ENCODE results near the gene ARID1B. TPM values are rescaled to one million over a fixed set of nuclear protein-coding genes. Genes with fewer than 3 reads are reported as not detected.
A peak's percentile ranks its signal among the peaks of the same experiment; 100 is the strongest.

The ARID1B gene
- total and polyA plus RNA-seq, 2 of the 13 experiments (the other 11 are each of a cell fraction or from before 2014, with no cell fraction given), result 20.1 to 32.6 TPM

DNA sequence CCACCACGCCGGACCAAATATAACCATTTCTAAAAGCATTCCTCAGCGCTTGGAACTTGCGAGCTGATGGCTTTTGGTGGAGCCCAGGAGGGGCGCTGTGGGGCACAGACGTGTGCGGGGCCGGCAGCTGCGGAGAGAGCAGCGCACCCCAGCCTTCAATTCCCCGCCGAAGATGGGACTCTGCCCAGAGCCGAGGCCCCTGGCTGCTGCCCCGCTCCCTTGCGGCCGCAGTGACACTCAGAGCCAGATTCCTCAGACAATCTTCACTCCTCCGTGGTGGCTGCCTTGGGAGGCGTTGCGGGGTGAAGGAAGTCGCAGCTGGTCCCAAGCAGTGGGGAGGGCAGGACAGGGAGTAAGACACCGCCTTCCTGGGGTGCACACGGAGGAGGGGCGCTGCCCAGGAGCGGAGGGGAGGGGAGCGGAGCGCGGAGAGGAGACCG lies 458.4 kb downstream of the ARID1B start (continued):
- TF ChIP-seq, protein P1, sequence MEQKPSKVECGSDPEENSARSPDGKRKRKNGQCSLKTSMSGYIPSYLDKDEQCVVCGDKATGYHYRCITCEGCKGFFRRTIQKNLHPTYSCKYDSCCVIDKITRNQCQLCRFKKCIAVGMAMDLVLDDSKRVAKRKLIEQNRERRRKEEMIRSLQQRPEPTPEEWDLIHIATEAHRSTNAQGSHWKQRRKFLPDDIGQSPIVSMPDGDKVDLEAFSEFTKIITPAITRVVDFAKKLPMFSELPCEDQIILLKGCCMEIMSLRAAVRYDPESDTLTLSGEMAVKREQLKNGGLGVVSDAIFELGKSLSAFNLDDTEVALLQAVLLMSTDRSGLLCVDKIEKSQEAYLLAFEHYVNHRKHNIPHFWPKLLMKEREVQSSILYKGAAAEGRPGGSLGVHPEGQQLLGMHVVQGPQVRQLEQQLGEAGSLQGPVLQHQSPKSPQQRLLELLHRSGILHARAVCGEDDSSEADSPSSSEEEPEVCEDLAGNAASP (CRISPR knock-in tag; IDR thresholded peaks at IDR 0.05; ENCODE audit: borderline replicate concordance), result no peak
- TF ChIP-seq MIER3 (CRISPR knock-in tag; IDR thresholded peaks at IDR 0.05; ENCODE audit: borderline replicate concordance) (no peak), TARDBP (CRISPR knock-in tag; IDR thresholded peaks at IDR 0.05) (no peak), ZNF235 (CRISPR knock-in tag; IDR thresholded peaks at IDR 0.05; ENCODE audit: borderline replicate concordance) (no peak), RARG (CRISPR knock-in tag; IDR thresholded peaks at IDR 0.05; ENCODE audit: low read depth) (no peak), DPF2 (CRISPR knock-in tag; IDR thresholded peaks at IDR 0.05; ENCODE audit: borderline replicate concordance, low read depth) (no peak), POLR2G (IDR thresholded peaks at IDR 0.05; ENCODE audit: low read depth, low read length) (no peak), ZNF264 (CRISPR knock-in tag; IDR thresholded peaks at IDR 0.05) (no peak), ZNF749 (CRISPR knock-in tag; IDR thresholded peaks at IDR 0.05; ENCODE audit: borderline replicate concordance) (0 out of 2 replicates have a peak, but pooled peaks have one; percentile 35), SPEN (CRISPR knock-in tag; IDR thresholded peaks at IDR 0.05; ENCODE audit: low read depth) (no peak)
- TF ChIP-seq, protein P2, sequence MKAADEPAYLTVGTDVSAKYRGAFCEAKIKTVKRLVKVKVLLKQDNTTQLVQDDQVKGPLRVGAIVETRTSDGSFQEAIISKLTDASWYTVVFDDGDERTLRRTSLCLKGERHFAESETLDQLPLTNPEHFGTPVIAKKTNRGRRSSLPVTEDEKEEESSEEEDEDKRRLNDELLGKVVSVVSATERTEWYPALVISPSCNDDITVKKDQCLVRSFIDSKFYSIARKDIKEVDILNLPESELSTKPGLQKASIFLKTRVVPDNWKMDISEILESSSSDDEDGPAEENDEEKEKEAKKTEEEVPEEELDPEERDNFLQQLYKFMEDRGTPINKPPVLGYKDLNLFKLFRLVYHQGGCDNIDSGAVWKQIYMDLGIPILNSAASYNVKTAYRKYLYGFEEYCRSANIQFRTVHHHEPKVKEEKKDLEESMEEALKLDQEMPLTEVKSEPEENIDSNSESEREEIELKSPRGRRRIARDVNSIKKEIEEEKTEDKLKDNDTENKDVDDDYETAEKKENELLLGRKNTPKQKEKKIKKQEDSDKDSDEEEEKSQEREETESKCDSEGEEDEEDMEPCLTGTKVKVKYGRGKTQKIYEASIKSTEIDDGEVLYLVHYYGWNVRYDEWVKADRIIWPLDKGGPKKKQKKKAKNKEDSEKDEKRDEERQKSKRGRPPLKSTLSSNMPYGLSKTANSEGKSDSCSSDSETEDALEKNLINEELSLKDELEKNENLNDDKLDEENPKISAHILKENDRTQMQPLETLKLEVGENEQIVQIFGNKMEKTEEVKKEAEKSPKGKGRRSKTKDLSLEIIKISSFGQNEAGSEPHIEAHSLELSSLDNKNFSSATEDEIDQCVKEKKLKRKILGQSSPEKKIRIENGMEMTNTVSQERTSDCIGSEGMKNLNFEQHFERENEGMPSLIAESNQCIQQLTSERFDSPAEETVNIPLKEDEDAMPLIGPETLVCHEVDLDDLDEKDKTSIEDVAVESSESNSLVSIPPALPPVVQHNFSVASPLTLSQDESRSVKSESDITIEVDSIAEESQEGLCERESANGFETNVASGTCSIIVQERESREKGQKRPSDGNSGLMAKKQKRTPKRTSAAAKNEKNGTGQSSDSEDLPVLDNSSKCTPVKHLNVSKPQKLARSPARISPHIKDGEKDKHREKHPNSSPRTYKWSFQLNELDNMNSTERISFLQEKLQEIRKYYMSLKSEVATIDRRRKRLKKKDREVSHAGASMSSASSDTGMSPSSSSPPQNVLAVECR (CRISPR knock-in tag; IDR thresholded peaks at IDR 0.05; ENCODE audit: borderline replicate concordance), result peak; percentile 22; the same call in 1 of the 2 replicates
- TF ChIP-seq, protein P3, sequence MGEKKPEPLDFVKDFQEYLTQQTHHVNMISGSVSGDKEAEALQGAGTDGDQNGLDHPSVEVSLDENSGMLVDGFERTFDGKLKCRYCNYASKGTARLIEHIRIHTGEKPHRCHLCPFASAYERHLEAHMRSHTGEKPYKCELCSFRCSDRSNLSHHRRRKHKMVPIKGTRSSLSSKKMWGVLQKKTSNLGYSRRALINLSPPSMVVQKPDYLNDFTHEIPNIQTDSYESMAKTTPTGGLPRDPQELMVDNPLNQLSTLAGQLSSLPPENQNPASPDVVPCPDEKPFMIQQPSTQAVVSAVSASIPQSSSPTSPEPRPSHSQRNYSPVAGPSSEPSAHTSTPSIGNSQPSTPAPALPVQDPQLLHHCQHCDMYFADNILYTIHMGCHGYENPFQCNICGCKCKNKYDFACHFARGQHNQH (CRISPR knock-in tag; IDR thresholded peaks at IDR 0.05), result no peak
- TF ChIP-seq, protein P4, sequence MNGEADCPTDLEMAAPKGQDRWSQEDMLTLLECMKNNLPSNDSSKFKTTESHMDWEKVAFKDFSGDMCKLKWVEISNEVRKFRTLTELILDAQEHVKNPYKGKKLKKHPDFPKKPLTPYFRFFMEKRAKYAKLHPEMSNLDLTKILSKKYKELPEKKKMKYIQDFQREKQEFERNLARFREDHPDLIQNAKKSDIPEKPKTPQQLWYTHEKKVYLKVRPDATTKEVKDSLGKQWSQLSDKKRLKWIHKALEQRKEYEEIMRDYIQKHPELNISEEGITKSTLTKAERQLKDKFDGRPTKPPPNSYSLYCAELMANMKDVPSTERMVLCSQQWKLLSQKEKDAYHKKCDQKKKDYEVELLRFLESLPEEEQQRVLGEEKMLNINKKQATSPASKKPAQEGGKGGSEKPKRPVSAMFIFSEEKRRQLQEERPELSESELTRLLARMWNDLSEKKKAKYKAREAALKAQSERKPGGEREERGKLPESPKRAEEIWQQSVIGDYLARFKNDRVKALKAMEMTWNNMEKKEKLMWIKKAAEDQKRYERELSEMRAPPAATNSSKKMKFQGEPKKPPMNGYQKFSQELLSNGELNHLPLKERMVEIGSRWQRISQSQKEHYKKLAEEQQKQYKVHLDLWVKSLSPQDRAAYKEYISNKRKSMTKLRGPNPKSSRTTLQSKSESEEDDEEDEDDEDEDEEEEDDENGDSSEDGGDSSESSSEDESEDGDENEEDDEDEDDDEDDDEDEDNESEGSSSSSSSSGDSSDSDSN (CRISPR knock-in tag; IDR thresholded peaks at IDR 0.05), result peak; percentile 83
- TF ChIP-seq, protein P5, sequence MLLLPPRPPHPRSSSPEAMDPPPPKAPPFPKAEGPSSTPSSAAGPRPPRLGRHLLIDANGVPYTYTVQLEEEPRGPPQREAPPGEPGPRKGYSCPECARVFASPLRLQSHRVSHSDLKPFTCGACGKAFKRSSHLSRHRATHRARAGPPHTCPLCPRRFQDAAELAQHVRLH (CRISPR knock-in tag; IDR thresholded peaks at IDR 0.05; ENCODE audit: borderline replicate concordance, low read depth), result peak; percentile 37; the same call in 1 of the 2 replicates
- TF ChIP-seq, protein P6, sequence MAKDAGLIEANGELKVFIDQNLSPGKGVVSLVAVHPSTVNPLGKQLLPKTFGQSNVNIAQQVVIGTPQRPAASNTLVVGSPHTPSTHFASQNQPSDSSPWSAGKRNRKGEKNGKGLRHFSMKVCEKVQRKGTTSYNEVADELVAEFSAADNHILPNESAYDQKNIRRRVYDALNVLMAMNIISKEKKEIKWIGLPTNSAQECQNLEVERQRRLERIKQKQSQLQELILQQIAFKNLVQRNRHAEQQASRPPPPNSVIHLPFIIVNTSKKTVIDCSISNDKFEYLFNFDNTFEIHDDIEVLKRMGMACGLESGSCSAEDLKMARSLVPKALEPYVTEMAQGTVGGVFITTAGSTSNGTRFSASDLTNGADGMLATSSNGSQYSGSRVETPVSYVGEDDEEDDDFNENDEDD (CRISPR knock-in tag; IDR thresholded peaks at IDR 0.05; ENCODE audit: borderline replicate concordance), result 0 out of 2 replicates have a peak, but pooled peaks have one; percentile 15
- TF ChIP-seq, protein P7, sequence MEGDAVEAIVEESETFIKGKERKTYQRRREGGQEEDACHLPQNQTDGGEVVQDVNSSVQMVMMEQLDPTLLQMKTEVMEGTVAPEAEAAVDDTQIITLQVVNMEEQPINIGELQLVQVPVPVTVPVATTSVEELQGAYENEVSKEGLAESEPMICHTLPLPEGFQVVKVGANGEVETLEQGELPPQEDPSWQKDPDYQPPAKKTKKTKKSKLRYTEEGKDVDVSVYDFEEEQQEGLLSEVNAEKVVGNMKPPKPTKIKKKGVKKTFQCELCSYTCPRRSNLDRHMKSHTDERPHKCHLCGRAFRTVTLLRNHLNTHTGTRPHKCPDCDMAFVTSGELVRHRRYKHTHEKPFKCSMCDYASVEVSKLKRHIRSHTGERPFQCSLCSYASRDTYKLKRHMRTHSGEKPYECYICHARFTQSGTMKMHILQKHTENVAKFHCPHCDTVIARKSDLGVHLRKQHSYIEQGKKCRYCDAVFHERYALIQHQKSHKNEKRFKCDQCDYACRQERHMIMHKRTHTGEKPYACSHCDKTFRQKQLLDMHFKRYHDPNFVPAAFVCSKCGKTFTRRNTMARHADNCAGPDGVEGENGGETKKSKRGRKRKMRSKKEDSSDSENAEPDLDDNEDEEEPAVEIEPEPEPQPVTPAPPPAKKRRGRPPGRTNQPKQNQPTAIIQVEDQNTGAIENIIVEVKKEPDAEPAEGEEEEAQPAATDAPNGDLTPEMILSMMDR (CRISPR knock-in tag; IDR thresholded peaks at IDR 0.05), result peak; percentile 81
